GM23338 (cell line): ENCODE measurements around the gene EHBP1L1. TPM values are rescaled to one million over a fixed set of nuclear protein-coding genes. Genes with fewer than 3 reads are reported as not detected.

ENCODE experiments used
- ATAC-seq: fragments of 200-7000 bp; cut with Tn5 transposase; 3 replicates; pipeline ENCODE4 v1.9.1; 2020
- DNase-seq: peaks from one replicate; pipeline ENCODE4 v3.0.0-alpha.2; 2015; ENCODE audit warnings: low spot score
- H2AFZ ChIP-seq: fragments of 200-600 bp; sonication (generic); 2 replicates; pipeline ENCODE4 v1.8.0; 2016; ENCODE audit warnings: antibody characterized with exemption, mild to moderate bottlenecking, moderate library complexity
- H3F3A ChIP-seq: fragments of 200-600 bp; sonication (generic); replicated peaks from 2 replicates; pipeline ENCODE4 v1.8.0; 2017; ENCODE audit warnings: antibody characterized with exemption, mixed run types, low read depth
- H3K27ac ChIP-seq: fragments of 200-600 bp; sonication (generic); 2 replicates; pipeline ENCODE4 v1.6.1; 2016; ENCODE audit warnings: low read depth
- H3K27me3 ChIP-seq: fragments of 200-600 bp; sonication (generic); 2 replicates; pipeline ENCODE4 v1.8.0; 2016; ENCODE audit warnings: mild to moderate bottlenecking, mixed run types, moderate library complexity; ENCODE audit not compliant: insufficient read depth
- H3K36me3 ChIP-seq: fragments of 200-600 bp; sonication (generic); 2 replicates; pipeline ENCODE4 v1.8.0; 2016; ENCODE audit warnings: mild to moderate bottlenecking; ENCODE audit not compliant: insufficient read depth
- H3K4me1 ChIP-seq: fragments of 200-600 bp; sonication (generic); 2 replicates; pipeline ENCODE4 v1.8.0; 2016; ENCODE audit warnings: mild to moderate bottlenecking, moderate library complexity; ENCODE audit not compliant: insufficient read depth
- H3K4me2 ChIP-seq: fragments of 200-600 bp; sonication (generic); 2 replicates; pipeline ENCODE4 v1.7.1; 2017; ENCODE audit warnings: mixed run types
- H3K4me3 ChIP-seq: fragments of 200-600 bp; sonication (generic); 2 replicates; pipeline ENCODE4 v1.6.1; 2016; ENCODE audit warnings: mixed run types
- H3K79me2 ChIP-seq: fragments of 200-600 bp; sonication (generic); replicated peaks from 2 replicates; pipeline ENCODE4 v1.8.0; 2017; ENCODE audit warnings: mild to moderate bottlenecking; ENCODE audit not compliant: insufficient read depth
- H3K9me2 ChIP-seq: fragments of 200-600 bp; sonication (generic); 2 replicates; pipeline ENCODE4 v1.8.0; 2017; ENCODE audit not compliant: insufficient read depth
- H4K20me1 ChIP-seq: fragments of 200-600 bp; sonication (generic); replicated peaks from 2 replicates; pipeline ENCODE4 v1.8.0; 2017; ENCODE audit warnings: mild to moderate bottlenecking; ENCODE audit not compliant: insufficient read depth
- H3K27ac Mint-ChIP-seq: 2 replicates; pipeline ENCODE4 v1.8.0; 2020; ENCODE audit warnings: inconsistent platforms, mild to moderate bottlenecking, moderate library complexity, mixed read lengths
- H3K27me3 Mint-ChIP-seq: 3 replicates; pipeline ENCODE4 v1.8.0; 2022; ENCODE audit warnings: low read depth, mild to moderate bottlenecking, moderate library complexity, mixed read lengths, inconsistent platforms; ENCODE audit not compliant: insufficient read depth, poor library complexity
- H3K36me3 Mint-ChIP-seq: 3 replicates; pipeline ENCODE4 v1.8.0; 2021; ENCODE audit warnings: low read depth, mild to moderate bottlenecking, inconsistent platforms, moderate library complexity, mixed read lengths
- H3K4me1 Mint-ChIP-seq: 3 replicates; pipeline ENCODE4 v1.8.0; 2020; ENCODE audit warnings: mild to moderate bottlenecking, inconsistent platforms, mixed read lengths
- H3K4me3 Mint-ChIP-seq: 3 replicates; pipeline ENCODE4 v1.8.0; 2021; ENCODE audit warnings: moderate library complexity, mild to moderate bottlenecking, inconsistent platforms, mixed read lengths
- H3K9me3 Mint-ChIP-seq: 3 replicates; pipeline ENCODE4 v1.8.0; 2020; ENCODE audit warnings: moderate library complexity, mild to moderate bottlenecking, inconsistent platforms, mixed read lengths
- EZH2phosphoT487 ChIP-seq: fragments of 200-600 bp; sonication (generic); IDR thresholded peaks from one replicate; pipeline ENCODE4 v1.8.1; 2018; ENCODE audit warnings: antibody characterized with exemption; ENCODE audit not compliant: unreplicated experiment
- JUNB ChIP-seq: IDR thresholded peaks from one replicate; pipeline ENCODE4 v1.6.1; 2016; ENCODE audit warnings: antibody characterized with exemption; ENCODE audit not compliant: unreplicated experiment
- NANOG ChIP-seq: IDR thresholded peaks from 2 replicates; pipeline ENCODE4 v1.6.1; 2016; ENCODE audit warnings: antibody characterized with exemption, borderline replicate concordance
- REST ChIP-seq: IDR thresholded peaks from one replicate; pipeline ENCODE4 v1.6.1; 2018; ENCODE audit warnings: antibody characterized with exemption; ENCODE audit not compliant: unreplicated experiment
- ZNF114 ChIP-seq: fragments of 250-450 bp; sonication (Bioruptor Pico); IDR thresholded peaks from 2 replicates; pipeline ENCODE4 v1.5.0; 2020; ENCODE audit warnings: mild to moderate bottlenecking, moderate library complexity
- polyA plus RNA-seq: library from polyadenylated mRNA; unstranded; fragments of >200 nt; fragmentation: Nextera tagmentation; extraction: Ambion mirVana; gene quantifications from 2 replicates; pipeline ENCODE4 v1.2.1, GENCODE V29; 2016
- total RNA-seq: library from RNA; depleted of rRNA; stranded (reverse); fragments of >200 nt; shearing (Covaris generic); gene quantifications from 2 replicates; pipeline ENCODE4 v1.2.3, GENCODE V29; 2014
- TF ChIP-seq, protein P1 (sequence below): fragments of 250-450 bp; sonication (Bioruptor Pico); IDR thresholded peaks from 2 replicates; pipeline ENCODE4 v1.5.0; 2020; ENCODE audit warnings: mild to moderate bottlenecking, moderate library complexity

The EHBP1L1 gene
- total and polyA plus RNA-seq, 2 experiments from 2014 or later: 2.9 to 10.9 TPM

- TF ChIP-seq, protein P1, sequence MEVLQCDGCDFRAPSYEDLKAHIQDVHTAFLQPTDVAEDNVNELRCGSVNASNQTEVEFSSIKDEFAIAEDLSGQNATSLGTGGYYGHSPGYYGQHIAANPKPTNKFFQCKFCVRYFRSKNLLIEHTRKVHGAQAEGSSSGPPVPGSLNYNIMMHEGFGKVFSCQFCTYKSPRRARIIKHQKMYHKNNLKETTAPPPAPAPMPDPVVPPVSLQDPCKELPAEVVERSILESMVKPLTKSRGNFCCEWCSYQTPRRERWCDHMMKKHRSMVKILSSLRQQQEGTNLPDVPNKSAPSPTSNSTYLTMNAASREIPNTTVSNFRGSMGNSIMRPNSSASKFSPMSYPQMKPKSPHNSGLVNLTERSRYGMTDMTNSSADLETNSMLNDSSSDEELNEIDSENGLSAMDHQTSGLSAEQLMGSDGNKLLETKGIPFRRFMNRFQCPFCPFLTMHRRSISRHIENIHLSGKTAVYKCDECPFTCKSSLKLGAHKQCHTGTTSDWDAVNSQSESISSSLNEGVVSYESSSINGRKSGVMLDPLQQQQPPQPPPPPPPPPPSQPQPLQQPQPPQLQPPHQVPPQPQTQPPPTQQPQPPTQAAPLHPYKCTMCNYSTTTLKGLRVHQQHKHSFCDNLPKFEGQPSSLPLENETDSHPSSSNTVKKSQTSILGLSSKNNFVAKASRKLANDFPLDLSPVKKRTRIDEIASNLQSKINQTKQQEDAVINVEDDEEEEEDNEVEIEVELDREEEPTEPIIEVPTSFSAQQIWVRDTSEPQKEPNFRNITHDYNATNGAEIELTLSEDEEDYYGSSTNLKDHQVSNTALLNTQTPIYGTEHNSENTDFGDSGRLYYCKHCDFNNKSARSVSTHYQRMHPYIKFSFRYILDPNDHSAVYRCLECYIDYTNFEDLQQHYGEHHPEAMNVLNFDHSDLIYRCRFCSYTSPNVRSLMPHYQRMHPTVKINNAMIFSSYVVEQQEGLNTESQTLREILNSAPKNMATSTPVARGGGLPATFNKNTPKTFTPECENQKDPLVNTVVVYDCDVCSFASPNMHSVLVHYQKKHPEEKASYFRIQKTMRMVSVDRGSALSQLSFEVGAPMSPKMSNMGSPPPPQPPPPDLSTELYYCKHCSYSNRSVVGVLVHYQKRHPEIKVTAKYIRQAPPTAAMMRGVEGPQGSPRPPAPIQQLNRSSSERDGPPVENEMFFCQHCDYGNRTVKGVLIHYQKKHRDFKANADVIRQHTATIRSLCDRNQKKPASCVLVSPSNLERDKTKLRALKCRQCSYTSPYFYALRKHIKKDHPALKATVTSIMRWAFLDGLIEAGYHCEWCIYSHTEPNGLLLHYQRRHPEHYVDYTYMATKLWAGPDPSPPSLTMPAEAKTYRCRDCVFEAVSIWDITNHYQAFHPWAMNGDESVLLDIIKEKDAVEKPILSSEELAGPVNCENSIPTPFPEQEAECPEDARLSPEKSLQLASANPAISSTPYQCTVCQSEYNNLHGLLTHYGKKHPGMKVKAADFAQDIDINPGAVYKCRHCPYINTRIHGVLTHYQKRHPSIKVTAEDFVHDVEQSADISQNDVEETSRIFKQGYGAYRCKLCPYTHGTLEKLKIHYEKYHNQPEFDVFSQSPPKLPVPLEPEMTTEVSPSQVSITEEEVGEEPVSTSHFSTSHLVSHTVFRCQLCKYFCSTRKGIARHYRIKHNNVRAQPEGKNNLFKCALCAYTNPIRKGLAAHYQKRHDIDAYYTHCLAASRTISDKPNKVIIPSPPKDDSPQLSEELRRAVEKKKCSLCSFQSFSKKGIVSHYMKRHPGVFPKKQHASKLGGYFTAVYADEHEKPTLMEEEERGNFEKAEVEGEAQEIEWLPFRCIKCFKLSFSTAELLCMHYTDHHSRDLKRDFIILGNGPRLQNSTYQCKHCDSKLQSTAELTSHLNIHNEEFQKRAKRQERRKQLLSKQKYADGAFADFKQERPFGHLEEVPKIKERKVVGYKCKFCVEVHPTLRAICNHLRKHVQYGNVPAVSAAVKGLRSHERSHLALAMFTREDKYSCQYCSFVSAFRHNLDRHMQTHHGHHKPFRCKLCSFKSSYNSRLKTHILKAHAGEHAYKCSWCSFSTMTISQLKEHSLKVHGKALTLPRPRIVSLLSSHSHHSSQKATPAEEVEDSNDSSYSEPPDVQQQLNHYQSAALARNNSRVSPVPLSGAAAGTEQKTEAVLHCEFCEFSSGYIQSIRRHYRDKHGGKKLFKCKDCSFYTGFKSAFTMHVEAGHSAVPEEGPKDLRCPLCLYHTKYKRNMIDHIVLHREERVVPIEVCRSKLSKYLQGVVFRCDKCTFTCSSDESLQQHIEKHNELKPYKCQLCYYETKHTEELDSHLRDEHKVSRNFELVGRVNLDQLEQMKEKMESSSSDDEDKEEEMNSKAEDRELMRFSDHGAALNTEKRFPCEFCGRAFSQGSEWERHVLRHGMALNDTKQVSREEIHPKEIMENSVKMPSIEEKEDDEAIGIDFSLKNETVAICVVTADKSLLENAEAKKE (CRISPR knock-in tag): no peak
- TF ChIP-seq NANOG (no peak), ZNF114 (no peak), EZH2phosphoT487 (no peak)
Measured at GRCh38 chr11:65629579-65629978, 53.7 kb downstream of the EHBP1L1 start (continued).

GRCh38 chr11:65630215-65630614 lies 54.4 kb downstream of the EHBP1L1 start:
- H3K27me3 Mint-ChIP-seq: peaks cover 9% of the 10 kb centered on the region
- no peak overlapping the region for H3K4me3 ChIP-seq
- H3K79me2 ChIP-seq: no peaks in the 10 kb centered on the region
- no peak overlapping the region for H3K4me2 ChIP-seq
- H3K27ac ChIP-seq: no peak overlapping the region
- H3K4me1 Mint-ChIP-seq: no peaks in the 10 kb centered on the region; the same call in 2 of the 3 replicates
- no peaks in the 10 kb centered on the region; the same call in 1 of the 2 replicates for H3F3A ChIP-seq
- no peak for ATAC-seq
- H3K4me3 Mint-ChIP-seq: no peak overlapping the region
- H3K9me3 Mint-ChIP-seq: no peaks in the 10 kb centered on the region
- DNase-seq: no peak
- no peaks in the 10 kb centered on the region for H3K27me3 ChIP-seq
- H3K4me1 ChIP-seq: no peaks in the 10 kb centered on the region
- H3K27ac Mint-ChIP-seq: no peak overlapping the region
- no peak overlapping the region for H2AFZ ChIP-seq
- no peaks in the 10 kb centered on the region; the same call in 1 of the 2 replicates for H4K20me1 ChIP-seq
- H3K9me2 ChIP-seq: no peaks in the 10 kb centered on the region
- H3K36me3 Mint-ChIP-seq: peaks cover 42% of the 10 kb centered on the region
- peaks cover 12% of the 10 kb centered on the region for H3K36me3 ChIP-seq
- TF ChIP-seq, protein P1 (CRISPR knock-in tag): no peak
- no peak for TF ChIP-seq JUNB
- no peak for TF ChIP-seq REST
- TF ChIP-seq ZNF114: no peak
- no peak for TF ChIP-seq NANOG
